Coronary artery (tissue), 2 donors: ENCODE measurements around the gene BPI.
A peak's percentile ranks its signal among the peaks of the same experiment; 100 is the strongest.
"Not testable (repeated sequence)": the region's sequence is repeated elsewhere in the genome, so short reads cannot be mapped to it uniquely, and the experiment has no call there.

ENCODE experiments used
- DNase-seq: peaks from one replicate; pipeline ENCODE4 v3.0.0-alpha.2; 2017; ENCODE audit warnings: low spot score
- H3K27ac ChIP-seq, 2 donors: fragments of 200-600 bp; sonication (generic); one replicate each; pipeline ENCODE4 v1.5.1; 2016 to 2019
- H3K4me3 ChIP-seq: fragments of 200-600 bp; sonication (generic); 2 replicates; pipeline ENCODE4 v1.5.1; 2016; ENCODE audit warnings: mild to moderate bottlenecking, moderate library complexity
- TF ChIP-seq, protein P1 (sequence below): fragments of 200-600 bp; sonication (generic); IDR thresholded peaks from one replicate; pipeline ENCODE4 v1.5.1; 2019; ENCODE audit warnings: antibody characterized with exemption

The BPI gene

DNA sequence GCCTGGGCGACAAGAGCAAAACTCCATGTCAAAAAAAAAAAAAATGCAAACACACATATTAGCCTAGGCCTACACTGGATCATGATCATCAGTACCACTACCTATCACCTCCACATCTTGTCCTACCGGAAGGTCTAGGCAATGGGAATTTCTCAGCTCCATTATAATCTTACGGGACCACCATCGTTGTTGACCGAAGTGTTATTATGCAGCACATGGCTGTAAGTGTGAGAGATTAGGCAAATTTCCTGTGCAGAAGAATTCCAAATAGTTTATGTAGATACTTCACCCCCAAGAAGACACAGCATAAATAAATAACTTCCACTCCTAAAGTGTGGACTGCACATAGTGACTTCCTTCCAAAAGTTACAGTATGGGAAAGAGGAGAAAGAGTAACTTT is 26.7 kb upstream of the BPI start:
- H3K27ac ChIP-seq = no peak overlapping the region
- TF ChIP-seq, protein P1, sequence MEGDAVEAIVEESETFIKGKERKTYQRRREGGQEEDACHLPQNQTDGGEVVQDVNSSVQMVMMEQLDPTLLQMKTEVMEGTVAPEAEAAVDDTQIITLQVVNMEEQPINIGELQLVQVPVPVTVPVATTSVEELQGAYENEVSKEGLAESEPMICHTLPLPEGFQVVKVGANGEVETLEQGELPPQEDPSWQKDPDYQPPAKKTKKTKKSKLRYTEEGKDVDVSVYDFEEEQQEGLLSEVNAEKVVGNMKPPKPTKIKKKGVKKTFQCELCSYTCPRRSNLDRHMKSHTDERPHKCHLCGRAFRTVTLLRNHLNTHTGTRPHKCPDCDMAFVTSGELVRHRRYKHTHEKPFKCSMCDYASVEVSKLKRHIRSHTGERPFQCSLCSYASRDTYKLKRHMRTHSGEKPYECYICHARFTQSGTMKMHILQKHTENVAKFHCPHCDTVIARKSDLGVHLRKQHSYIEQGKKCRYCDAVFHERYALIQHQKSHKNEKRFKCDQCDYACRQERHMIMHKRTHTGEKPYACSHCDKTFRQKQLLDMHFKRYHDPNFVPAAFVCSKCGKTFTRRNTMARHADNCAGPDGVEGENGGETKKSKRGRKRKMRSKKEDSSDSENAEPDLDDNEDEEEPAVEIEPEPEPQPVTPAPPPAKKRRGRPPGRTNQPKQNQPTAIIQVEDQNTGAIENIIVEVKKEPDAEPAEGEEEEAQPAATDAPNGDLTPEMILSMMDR = no peak
- no peak overlapping the region for H3K4me3 ChIP-seq
- no peak for DNase-seq

DNA sequence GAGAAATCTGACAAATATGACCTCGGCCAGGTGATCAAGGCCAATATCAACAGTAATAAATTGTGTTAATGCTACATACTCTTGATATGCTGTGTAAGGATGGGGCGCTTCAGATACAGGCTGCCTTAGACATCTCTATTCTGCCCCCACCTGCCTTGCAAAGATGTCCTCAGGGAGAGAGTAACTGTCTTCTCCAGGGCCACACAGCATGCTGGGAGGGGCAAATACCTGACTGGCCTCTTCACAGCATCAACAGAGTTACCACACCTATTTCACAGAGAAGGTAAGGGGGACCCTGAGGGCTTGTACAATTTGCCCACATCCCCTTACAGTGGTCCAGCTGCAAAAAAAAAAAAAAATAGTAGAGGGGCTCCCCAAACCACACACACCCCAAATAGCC is 26.3 kb upstream of the BPI start:
- DNase-seq = no peak
- no peak overlapping the region for H3K27ac ChIP-seq

DNA sequence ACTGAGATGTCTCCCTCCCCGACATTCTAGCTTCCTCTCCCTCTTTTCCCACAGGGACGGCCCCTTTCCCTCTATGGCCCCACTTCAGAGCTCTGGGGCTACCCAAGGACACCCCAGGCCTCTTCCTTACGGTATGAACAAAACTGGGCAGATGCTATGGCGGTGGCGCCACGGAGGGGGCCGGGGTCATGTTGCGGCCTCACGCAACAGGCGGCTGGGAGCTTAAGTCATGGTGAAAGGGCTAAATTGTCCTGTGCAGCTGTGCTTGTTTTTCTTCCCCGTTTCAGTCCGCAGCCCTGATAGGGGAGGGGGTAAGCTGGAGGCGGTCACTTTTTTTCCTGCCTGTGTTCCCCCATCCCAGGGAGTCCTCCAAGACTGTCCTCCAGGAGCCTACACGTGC is 25.8 kb upstream of the BPI start:
- DNase-seq = no peak
- Histone ChIP-seq H3K4me3 (no peak overlapping the region), H3K27ac (no peak overlapping the region)
- TF ChIP-seq, protein P1 = no peak

More for the DNA sequence above, 26.3 kb upstream of the BPI start:
- TF ChIP-seq, protein P1 = no peak
- H3K4me3 ChIP-seq = no peak overlapping the region

DNA sequence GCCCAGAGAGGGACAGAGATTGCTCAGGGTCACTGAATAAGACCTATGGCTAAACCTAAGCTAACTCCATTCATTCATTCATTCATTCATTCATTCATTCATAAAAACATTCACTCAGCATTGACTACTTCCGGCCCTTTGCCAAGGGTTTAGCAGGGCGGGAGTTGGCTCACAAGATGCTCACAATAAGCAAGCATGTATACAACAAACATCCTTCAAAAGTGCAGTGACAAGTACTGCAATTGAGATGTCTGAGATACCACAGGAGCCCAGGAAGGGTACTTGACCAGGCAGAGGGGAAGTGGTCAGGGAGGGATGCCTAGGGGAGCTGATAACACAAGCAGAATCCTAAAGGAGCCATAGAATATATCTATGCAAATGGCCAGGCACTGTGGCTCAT is 25.2 kb upstream of the BPI start:
- TF ChIP-seq, protein P1 = no peak
- no peak for DNase-seq
- Histone ChIP-seq H3K4me3 (no peak overlapping the region), H3K27ac (no peak overlapping the region)

DNA sequence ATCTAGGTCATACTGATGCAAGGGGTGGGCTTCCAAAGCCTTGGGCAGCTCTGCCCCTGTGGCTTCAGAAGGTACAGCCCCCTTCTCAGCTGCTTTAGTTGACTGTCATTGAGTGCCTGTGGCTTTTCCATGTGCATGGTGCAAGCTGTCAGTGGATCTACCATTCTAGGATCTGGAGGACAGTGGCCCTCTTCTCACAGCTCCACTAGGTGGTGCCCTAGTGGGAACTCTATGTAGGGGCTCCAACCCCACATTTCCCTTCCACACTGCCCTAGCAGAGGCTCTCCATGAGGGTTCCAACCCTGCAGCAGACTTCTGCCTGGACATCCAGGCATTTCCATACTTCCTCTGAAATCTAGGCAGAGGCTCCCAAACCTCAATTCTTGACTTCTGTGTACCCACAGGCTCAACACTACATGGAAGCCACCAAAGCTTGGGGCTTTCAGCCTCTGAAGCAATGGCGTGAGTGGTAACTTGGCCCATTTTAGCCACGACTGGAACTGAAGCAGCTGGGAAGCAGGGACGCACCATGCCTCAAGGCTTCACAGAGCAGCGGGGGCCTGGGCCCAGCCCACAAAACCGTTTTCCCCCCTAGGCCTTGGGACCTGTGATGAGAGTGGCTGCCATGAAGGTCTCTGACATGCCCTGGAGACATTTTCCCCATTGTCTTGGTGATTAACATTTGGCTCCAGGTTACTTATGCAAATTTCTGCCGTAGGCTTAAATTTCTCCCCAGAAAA is 22.6 kb upstream of the BPI start:
- not testable (repeated sequence) for H3K4me3 ChIP-seq, H3K27ac ChIP-seq
- peak; percentile 12 for DNase-seq

DNA sequence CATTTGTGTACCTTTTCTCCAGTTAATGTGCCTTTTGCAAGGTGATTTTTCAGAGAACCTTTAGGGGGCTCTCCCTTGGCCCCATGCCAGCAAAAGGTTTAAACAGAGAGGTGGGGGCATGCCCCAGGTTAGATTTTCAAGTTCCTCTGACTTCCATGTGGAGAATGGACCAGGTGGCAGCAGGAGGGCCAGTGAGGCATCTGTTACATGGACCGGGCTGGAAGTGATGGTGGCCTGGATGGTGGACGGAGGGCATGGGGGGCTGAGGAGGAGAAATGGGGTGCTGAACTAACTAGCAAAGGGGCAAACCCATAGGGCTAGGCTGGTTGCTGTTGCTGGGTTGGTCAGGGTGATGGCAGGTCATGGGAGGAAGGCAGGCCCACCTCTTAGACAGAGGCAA is 20.7 kb upstream of the BPI start:
- Histone ChIP-seq H3K27ac (no peak overlapping the region), H3K4me3 (no peak overlapping the region)
- peak; percentile 47 for DNase-seq
- TF ChIP-seq, protein P1 = no peak

DNA sequence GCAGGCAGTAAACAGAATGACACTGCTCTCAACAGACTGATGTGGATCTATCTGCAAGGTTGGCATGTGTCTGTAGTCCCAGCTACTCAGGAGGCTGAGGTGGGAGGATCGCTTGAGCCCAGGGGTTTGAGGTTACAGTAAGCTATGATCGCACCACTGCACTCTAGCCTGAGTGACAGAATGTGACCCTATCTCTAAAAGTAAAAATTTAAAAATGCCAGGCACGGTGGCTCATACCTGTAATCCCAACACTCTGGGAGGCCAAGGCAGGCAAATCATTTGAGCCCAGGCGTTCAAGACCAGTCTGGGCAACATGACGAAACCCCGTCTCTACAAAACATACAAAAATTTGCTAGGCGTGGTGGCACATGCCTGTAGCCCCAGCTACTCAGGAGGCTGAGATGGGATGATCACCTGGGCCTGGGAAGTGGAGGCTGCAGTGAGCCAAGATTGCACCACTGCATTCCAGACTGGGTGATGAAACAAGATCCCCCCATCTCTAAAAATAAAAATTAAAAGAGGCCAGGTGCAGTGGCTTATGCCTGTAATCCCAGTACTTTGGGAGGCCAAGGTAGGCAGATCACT is 19.8 kb upstream of the BPI start:
- H3K27ac ChIP-seq, H3K4me3 ChIP-seq: not testable (repeated sequence)
- peak; percentile 17 for DNase-seq

DNA sequence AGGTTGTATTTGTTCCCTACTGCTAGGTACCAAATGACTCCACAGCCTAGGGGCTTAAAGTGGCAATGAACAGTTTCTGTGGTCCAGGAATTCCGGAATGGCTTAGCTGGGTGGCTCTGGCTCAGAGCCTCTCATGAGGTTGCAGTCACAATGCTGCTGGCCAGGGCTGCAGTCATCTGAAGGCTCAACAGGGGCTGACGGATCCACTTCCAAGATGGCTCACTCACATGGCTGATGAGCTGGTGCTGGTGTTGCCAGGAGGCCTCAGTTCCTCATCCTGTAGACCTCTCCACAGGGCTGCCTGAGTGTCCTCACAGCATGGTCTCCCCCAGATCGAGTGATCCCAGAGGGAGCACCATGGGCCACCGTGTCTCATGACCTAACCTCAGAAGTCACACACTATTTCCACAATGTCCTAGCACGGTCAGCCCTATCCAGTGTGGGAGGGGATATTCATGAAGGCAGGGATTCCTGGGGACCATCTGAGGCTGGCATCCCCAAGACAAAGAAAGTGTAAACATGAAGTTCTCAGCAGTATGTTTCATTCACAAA is 19.0 kb upstream of the BPI start:
- TF ChIP-seq, protein P1 = no peak
- peak; percentile 45 for DNase-seq
- H3K4me3 ChIP-seq = no peak overlapping the region
- no peak overlapping the region for H3K27ac ChIP-seq
